COR-L47 (cell line): ENCODE measurements around the gene UBE2D2.

ENCODE experiments used
- DNase-seq: peaks from one replicate; lab custom pipeline; 2025; lab: John Stamatoyannopoulos, UW

UBE2D2 gene

DNA sequence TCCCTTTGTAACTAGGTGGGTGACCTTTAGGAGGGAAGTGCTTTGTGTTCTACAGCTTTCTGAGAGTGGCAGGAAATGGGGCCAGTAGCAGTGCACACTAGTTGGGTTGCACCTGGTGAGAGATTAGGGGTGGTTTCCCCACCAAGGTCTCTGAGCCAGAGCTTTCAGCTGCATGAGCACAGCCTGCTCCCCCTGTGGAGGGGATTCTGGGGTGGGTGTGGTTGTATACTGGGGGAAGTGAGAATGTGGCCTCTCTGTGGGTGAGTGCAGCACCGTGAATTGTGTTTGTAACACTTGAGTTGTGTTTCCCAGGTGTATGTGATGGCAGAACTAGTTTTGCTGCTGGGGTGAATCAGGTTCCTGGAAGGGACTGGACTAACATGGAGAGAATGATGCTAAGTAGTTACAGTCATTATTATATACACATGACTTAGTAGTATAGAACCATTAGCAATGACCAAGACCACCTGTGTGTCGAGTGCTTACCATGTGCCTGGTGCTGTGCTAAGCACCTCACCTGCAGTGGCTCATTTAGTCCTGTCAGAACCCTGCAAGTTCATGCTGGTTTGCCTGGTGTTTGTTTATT is 75.2 kb downstream of the UBE2D2 start:
- peak; percentile 68 for DNase-seq

DNA sequence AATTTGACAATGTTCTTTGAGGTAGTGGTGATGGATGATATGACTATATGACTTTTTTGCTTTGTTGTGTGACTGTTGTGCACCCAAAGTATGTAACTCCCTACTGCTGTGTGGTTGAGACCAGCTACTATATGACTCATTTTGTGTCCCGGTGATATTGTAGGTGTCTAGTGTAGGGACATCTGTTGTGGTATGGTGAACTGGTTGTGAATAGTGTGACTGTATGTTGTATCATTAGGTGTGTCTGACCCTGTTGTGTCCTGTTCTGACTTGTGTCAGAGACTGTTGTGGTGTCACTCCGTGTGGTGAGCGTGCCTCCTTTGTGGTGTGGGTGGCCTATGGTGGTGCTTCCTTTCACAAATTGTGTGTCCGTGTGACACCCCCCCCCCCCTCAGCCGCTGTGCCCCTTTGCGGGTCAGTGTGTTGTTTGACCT is 75.9 kb downstream of the UBE2D2 start:
- no peak for DNase-seq

DNA sequence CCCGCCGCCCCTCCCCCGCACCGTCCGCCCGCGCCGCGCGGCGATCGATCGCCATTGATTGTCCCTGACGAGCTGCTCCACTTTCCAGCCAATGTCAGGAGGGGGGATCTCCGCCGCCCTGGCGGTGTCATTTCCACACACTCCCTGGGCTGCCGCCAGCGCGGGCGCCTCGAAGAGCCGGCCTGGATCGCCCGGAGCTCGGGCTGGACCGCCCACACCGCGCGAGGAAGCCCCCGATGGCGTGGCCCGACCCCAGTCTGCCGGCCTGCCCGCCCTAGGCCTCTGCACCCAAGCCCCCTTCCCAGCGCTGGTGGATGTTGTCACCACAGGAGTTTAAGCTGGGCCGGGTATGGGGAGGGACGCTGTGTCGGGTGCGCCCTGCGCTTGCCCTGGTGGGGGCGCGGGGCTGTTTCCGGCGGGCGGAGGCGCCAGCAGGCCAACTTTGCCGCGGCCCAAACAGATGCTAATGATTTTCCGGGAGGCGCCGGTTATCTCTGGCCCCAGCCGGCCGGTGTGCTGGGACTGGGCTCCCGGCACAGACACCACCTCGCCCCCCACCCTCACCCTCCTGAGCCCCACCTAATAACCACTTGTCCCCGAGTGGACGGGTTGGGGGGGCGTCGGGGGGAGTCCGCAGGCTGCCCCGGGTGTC is 76.4 kb downstream of the UBE2D2 start:
- DNase-seq, result peak; percentile 79

DNA sequence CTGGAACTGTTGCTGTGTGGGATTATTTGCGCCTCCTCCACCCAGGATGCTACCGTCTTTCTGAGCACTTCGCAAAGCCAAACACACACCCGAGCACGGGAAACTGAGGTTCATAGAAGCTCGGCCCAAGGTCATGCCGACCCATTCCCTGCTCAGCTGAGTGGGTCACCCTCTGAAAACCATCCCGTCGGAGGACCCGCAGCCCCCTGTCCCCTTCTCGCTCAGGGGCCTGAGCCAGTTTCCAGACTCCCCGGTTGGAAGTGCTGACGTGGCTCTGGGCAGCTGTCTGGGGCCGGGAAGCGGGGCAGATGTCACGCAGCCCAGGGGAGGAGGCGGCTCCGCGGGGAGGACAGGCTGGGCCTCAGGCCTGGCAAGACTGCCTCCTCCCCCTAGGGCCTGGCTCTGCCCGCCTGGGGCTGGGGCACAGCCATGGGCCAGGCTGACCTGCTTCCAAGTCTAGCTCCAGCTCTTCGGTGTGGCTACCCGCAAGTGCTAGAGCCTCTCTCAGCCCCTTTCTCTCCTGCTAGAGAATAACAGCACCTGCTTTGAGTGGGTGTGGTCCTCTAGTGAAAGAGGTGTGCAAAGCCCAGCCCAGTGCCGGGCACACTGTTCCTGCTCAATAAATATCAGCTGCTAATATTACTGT is 77.1 kb downstream of the UBE2D2 start:
- DNase-seq, result peak; percentile 49

DNA sequence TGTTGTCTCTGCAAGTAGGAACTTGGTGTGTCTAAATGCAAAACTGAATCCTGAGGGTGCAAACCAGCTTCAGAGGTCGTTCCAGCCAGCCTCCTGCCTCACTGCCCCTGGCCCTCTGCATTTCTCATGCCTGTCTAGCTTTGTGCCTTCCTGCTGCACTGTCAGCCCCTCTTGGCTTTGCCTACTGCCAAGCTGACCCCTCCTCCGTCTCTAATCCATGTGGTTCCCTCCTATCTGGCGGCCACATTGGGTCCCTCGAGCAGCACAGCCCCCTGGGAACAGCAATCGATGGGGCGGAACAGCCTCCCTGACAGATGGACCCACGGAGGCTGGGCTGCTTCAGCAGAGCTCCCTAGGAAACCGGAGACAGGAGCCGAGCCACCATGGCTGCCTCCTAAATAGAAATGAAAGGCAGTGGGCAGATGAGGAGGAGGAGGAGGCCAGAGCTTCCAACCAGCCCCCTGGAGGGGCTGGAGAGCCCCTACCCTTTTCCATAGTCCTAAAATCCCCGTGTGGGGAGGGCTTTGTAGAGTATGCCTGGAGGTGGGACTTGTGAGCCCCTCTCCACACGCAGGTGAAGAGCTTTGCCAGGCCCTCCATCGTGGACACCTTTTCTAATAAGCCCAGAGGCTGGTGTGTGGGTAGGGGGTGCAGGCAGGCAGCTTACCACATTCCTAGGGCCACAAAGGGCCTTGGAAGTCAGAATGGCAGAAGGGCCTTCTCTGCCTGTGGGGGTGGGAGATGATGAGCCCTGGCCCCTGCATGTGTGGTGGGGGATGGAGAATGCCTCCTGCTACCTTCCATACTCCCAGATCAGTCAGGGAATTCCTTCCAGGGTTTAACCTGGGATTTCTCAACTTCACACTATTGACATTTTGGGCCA is 77.8 kb downstream of the UBE2D2 start:
- DNase-seq, result no peak

DNA sequence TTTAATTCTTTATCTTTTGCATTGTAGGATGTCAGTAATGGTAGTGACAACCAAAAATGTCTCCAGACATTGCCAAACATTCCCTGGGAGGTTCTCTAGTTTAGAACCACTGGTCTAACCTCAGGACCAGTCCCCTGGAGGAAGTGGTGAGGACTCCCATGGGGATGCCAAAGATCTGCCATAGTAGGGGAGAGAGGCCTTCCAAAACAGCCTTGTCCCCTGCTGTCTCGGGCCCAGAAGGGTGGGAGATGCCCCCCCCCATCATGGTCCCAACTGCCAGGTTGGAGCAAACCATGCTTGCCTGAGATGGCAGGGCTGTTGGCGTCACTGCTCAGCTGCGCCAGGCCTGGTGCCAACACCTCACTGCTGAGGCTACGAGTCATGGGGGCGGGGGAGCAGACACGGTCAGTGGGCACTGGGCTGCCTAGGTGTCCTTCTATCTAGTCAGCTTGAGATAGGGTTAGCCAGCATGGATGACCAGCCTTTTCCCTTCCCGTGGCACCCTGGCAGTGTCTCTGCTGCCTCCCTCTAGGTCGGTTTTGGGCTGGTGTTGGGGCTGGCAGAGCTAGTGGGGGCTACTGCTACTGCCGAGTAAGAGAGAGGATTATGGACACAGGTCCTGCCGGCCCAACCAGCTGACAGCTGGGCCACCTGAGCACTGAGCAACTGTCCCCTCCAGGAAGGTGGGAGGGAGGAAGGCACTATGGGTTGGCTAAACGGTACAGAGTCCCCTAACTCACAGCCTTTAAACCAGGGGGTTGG is 78.7 kb downstream of the UBE2D2 start:
- no peak for DNase-seq

DNA sequence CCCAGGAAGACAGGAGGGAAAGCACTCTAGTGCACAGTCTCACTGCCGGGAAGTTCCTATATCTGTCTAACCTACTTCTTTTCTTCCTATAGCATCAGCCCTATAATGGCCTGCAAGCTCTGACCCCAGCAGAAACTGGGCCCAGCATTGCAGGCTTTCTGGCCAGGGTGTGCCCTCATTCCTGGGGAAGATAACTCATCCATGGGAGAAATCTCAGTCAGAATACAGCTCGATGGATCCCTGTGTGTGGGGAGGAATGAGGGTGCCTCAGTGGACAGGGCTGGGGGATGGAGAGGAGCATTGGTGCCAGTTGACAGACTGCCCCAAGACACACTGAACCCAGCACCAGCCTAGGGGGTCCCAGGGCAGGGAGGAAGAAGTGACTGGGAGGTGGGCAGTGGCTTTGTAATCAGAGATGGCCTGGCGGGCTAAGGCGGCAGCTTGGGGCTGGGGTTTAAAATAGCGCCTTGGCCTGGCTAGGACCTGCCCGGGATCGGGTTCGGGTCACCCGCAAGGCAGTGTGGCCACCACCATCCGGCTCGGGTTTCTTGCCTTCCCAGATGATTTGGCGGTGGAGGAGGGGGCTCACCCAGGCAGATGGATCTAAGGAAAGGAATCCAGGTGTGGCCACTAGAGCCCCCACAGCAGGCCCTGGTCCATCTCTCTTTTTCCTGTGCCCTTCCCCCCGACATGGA is 79.4 kb downstream of the UBE2D2 start:
- DNase-seq, result no peak

DNA sequence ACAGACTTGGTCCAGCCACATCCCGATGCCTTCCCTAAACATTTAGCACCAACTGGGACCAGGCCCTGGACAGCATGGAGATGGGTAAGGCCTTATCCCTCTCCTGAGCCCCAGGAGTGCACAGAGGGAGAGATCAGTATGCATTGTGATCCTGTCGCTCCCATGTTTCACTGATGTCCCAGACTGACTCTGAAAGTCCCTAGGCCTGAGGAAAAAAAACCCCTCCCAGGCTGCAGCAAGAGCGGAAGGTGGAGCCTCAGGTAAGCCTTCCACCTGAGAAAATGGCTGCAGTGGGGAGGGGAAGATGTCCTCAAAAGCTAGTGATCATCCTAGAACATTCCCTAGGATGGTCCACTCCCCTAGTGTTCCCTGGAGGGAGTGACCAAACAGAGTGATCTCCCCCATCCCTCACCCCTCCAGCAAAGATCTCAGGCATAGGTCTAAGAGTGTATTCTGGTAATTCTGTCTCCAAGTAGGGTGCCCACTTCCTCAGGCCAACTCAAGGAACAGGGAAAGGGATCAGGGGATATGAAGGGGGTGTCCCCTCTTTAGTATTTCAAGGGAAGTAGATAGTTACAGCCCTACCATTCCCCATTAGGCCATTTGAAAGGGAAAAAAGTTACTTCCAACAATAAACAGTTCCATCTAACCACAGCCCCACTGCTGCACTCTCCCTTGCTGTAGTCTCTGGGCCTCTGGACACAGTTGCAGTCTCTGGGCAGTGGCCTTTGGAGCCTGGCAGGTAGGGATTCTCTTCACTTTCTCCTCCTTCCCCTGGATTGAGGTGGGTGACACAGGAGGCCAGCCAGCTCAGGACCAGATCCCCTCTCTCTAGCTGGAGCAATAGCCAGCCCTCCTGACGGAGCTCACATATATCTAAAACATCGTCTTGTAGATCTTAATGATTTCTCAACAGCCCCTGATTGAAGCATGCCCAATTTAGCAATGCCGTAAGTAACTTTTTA is 80.3 kb downstream of the UBE2D2 start:
- DNase-seq, result no peak

DNA sequence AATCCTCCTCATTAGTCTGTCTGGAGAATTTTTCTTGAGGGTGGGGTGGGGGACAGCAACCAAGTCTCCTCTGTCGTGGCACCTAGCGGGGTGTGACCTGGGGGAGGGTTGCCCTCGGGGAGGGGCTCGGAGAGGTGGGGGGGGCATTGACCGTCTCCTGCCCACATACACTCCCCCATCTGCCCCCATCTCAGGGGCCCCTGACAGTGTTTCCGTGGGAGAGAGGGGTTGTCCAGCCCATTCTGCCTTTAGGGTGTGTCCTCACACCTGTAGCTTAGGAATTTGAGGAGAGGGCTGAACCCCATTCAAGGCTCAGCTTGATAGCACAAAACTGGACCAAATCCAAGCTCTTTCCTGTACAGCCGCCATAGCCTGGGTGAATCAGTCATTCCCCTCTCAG is 81.1 kb downstream of the UBE2D2 start:
- no peak for DNase-seq

DNA sequence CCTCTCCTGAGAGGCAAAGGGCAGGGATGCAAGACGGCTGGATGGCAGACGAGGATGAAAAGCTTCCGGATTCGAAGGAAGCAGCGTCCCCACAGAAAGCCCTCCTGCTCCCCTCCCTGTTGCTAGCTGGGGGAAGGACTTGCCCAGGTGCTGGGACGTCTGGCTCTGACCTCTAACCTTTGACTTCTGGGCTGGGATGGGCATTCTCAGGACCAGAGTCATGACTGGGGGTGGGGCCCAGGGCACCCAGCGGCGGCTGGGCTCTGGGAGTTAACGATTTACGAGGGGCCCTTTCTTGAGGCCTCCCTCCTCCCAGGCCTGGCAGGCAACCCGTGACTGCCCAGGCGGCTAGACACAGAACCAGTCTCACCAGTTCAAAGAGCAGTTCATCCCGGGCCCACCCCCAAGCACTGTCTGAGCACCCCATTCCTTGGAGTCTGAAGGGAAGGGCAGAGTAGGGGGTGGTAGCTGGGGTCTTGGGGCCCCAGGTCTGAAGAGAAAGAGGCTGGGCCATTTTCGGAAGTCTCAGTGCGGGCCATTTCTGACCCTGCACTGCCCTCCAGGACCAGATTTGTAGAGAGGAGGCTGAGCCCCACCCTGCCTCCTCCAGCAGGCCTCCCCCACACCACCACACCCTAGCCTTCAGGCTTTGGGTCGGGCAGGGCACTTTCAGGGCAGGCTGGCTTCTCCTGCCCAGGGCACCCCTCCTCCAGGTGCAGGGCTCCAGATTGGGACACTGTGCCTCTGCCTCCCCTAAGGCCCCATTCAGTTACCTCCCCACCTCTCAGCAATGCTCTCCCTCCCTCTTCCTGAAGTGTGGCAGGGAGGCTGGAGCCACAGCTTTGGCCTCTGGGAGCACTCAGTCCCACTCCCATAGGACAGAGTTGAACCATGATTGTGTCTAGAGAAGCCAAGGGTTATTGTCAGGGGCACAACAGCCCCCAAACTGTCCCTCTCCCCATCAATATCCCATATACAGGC is 82.0 kb downstream of the UBE2D2 start:
- no peak for DNase-seq

DNA sequence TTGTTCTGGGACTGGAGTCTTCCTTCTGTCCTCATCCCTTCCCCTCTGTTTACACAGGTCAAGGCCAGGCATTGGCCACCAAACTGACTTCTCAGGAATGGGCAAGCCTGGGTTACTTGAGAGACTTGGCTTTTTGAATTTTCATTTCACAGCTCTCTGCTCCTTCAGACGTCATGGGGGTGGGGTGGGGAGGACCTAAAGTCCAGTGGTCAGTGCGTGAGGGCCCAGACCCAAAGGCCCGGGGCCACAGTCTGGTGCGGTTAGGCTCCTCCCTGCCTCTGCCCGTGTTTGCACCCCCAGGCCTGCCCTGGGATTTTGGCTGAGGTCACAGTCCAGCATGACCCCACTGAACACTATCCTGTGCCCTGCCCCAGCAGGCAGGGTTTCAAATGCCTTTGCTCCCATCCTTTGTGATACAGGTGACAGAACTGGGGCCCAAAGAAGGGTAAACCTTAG is 82.9 kb downstream of the UBE2D2 start:
- no peak for DNase-seq

DNA sequence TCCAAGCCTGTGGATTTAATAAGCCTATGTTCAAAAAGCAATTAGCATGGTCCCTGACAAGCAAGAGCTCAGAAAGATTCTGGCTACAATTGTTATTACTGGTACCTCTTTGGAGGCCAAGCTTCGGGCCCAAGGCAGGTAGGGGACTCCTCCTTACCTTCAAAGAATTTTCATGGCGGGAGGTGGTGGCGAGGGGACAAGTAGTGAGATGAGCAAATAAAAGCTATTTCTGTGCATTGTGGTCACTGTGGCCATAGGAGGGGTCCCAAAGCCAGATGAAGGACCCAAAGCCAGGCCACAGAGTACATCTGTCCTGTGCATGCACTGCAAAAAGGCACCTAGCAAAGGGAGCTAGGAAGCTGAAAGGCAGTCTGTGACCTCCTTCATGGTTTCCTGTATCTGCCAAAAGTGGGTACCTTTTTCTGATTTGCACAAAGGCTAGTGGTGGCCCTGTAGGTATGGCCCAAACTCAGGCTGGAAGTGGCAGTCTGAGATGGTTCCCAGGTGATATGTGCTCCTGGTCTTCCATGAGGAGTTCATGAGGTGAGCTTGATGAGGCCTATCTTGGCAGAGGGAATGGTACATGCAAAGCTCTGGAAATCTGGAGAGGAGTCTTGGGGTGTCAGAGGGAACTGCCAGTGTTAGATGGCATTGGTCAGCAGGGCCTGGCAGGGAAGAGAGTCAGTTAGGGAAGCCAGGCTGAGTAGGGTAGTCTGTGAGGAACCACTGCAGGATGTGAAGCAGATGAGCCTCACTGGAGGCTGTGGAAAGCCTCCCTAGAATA is 83.7 kb downstream of the UBE2D2 start:
- no peak for DNase-seq

DNA sequence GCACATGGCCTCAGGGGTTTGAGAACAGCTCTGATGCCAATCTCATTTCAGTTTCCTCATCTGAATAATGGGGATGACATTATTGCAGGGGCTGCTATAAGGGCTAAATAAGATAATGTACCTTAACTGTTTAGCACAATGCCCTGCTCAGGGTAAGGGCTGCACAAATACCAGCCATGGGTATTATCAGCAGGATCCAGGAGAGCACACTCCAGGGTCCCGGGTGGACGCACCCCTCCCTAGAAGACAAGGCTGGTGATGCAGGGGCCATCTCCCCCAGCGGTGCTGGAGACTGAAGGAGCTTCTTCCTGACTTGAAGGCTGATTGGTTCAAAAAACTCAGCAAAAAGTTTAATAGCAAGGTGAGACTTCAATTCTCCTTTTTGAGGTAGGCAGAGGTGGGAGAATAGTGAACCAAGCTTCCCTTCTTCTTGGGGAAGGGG is 84.3 kb downstream of the UBE2D2 start:
- DNase-seq, result no peak

DNA sequence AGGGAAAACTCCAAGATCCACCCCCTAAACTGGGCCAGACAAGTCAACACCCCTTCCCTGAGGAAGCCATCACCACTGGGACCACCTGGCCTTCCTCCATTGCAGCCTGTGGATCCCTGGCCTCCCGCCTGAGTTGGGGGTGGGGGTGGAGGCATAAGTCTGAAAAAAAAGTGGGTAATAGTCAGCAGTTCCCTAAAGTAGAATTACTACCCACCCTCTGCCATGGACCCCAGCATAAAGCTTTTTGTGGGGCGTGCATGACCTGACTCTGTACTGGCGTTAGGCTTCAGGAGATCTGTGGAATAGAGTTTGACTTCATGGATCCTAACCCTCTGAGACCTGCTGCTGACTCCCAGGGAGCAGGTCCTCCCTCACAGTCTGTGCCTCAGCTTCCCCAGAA is 85.0 kb downstream of the UBE2D2 start:
- no peak for DNase-seq

DNA sequence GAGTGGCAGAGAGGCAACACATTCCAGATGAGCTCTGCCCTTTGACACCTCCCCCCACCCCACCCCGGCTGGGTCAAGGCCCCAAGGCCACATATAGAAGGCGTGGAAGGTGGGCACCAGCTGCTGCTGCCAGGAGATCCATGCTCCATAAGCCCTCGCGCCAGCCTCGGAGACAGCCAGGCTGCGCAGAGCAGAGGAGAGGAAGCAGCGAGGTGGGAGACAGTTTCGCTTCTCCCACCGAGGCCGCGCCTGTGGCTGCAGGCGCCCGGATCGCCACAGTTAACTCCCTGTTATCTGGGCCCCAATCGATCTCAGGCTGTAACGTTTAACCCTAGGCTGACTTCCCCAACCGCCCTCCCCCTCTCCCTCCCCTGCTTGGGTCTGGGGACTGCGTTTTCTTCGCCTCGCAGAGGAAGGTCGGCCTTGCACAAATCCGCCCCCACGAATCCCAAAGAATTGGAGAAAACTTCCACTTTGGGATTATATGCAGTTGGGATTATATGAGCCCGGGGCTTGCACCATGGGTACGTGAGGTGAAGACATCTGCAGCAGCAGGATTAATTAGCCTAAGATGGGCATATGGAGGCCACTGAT is 85.9 kb downstream of the UBE2D2 start:
- DNase-seq, result no peak

DNA sequence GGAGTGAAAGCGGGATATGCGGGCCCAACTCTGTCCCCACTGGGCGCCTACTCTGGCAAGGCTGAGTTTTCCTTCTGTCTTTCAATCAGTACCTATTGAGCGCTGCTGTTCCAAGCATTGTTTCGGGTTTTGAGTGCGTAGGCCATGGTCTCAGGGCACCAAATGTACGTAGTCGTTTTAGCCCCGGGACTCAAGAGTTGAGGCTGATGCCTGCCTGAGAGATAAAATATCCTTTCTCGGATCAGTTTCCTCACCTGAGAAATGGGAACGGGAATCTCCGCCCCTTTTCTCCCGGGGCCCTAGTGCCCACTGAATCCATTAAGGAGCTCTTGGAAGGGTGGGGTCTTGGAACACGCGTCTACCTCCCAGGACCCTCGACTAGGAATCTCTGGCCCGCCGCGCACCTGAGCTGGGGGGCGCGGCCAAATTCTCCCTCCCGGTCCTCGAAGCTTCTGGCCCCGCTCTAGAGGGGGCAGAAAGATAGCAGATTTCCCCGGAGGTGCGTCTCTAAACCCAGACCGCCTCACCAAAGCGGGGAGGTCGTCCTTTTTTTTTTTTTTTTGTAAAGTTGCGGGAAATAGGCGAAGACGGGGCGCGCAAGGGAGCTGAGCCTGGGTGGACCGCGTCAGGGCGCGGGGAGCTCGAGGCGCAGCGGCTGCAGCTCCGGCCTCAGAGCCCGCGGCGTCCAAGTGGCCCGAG is 86.5 kb downstream of the UBE2D2 start:
- DNase-seq, result no peak
